Effector memory CD8-positive, alpha-beta T cell (primary cell): ENCODE measurements around the gene EPB41L5.
A peak's percentile ranks its signal among the peaks of the same experiment; 100 is the strongest.

ENCODE experiments used
- ATAC-seq: fragments of 150-1000 bp; cut with Tn5 transposase; replicated peaks from 2 replicates; pipeline ENCODE4 v1.10.0; 2021; ENCODE audit warnings: mild to moderate bottlenecking, moderate library complexity
- DNase-seq, 3 experiments: peaks; one replicate each; pipeline ENCODE4 v3.0.0; 2021
- H3K27ac Mint-ChIP-seq, 2 donors: one replicate each; pipeline ENCODE4 v1.8.0; 2022; ENCODE audit warnings: mild to moderate bottlenecking in 2 of 2, mixed read lengths in 2 of 2, moderate library complexity in 2 of 2
- H3K27me3 Mint-ChIP-seq, 2 donors: one replicate each; pipeline ENCODE4 v1.8.0; 2022; ENCODE audit warnings: mixed read lengths in 2 of 2
- H3K36me3 Mint-ChIP-seq: one replicate; pipeline ENCODE4 v1.8.0; 2022; ENCODE audit warnings: mild to moderate bottlenecking, moderate library complexity, mixed read lengths; ENCODE audit not compliant: insufficient read depth
- H3K4me1 Mint-ChIP-seq, 2 donors: one replicate each; pipeline ENCODE4 v1.8.0; 2022; ENCODE audit warnings: low read depth in 2 of 2, mixed read lengths in 2 of 2
- H3K4me3 Mint-ChIP-seq, 2 donors: one replicate each; pipeline ENCODE4 v1.8.0; 2022; ENCODE audit warnings: mild to moderate bottlenecking in 2 of 2, mixed read lengths in 2 of 2, moderate library complexity in 2 of 2
- H3K9me3 Mint-ChIP-seq, 2 donors: one replicate each; pipeline ENCODE4 v1.8.0; 2022; ENCODE audit warnings: mixed read lengths in 2 of 2

The EPB41L5 gene

DNA sequence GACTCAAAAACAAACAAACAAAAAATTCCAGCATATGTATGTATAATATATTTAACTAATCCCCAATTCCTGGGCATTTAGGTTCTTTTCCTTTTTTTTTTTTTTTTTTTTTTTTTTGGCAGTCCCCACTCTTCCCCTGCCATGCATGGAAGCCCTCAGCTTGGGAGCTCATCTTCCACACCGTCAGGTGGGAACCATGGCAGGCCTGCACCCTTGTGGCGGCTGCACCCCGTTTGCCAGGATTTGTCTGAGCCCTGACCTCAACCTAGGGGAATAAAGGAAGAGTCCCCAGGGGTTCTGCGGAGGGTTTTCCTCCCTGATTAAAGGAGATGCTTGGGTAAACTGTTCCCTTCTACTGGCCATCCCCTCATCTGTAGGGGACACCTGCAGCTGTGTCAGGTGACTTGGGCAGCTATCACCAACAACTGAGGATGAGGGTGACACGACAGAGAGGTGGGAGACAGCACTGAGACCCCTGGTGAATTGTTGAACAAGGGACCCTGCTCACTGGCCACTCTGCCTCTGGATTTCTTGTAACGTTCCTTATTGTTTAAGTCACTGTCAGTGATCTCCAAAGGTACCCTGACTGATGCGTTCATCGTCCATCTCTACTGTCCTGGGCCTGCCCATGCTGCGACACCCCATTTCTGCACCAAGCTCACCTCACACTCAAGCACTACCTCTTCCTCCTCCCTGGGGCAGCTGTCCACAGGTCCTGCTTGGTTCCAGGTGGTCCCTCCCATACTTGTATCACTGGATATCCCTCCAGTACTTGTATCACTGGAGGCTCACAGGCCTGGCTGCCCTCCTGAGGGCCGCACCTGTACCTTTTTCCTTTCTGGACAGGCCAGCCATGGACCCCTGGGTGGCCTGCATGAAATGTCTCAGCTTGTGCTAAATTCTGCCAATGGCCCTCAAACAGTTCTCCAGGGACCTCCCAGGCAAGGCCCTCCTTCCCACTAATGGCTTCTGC, 195.8 kb downstream of the EPB41L5 start:
- peak overlapping the region; percentile 55 to 71 for H3K27ac Mint-ChIP-seq
- no peak for ATAC-seq

GRCh38 chr2:120209427-120210269, 196.8 kb downstream of the EPB41L5 start:
- peak overlapping the region in 1 of 2 donors; percentile 55 for H3K27ac Mint-ChIP-seq
- H3K4me3 Mint-ChIP-seq, result peak overlapping the region in 1 of 2 donors; percentile 31
- ATAC-seq (no peak), DNase-seq (no peak)
- H3K36me3 Mint-ChIP-seq, result no peaks in the 10 kb centered on the region
- no peaks in the 10 kb centered on the region for H3K27me3 Mint-ChIP-seq
- peaks cover 4 to 17% of the 10 kb centered on the region in 2 donors for H3K4me1 Mint-ChIP-seq
- H3K9me3 Mint-ChIP-seq, result no peaks in the 10 kb centered on the region

More for the DNA sequence above, 195.8 kb downstream of the EPB41L5 start:
- Mint-ChIP-seq H3K9me3 (no peaks in the 10 kb centered on the region), H3K27me3 (no peaks in the 10 kb centered on the region), H3K4me1 (peaks cover 4 to 17% of the 10 kb centered on the region in 2 donors), H3K36me3 (no peaks in the 10 kb centered on the region), H3K4me3 (no peak overlapping the region)
- no peak for DNase-seq

DNA sequence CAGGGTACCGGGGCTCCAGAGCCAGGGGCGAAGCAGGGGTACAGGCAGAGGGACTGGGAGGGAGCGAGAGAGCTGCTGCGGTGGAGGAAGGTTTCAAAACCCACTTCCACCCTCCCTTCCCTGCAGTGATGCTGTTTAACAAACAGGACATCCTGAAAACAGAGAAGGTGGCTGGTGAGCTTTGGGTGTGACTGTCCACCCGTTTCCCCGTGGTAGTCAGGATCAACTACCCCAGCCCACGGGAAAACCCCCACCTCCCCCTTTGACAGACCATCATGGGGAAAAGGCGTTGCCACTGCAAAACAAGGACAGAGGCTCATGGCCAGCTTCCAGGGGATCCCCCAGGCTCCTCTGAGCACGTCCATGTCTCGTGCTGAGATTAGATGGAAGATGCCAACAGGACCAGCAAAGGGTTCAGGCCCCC, 197.4 kb downstream of the EPB41L5 start:
- ATAC-seq (peak; percentile 82), DNase-seq (no peak)
- Mint-ChIP-seq H3K9me3 (no peaks in the 10 kb centered on the region), H3K4me3 (peak overlapping the region in 1 of 2 donors; percentile 31), H3K4me1 (peaks cover 4 to 17% of the 10 kb centered on the region in 2 donors), H3K36me3 (no peaks in the 10 kb centered on the region), H3K27me3 (no peaks in the 10 kb centered on the region), H3K27ac (peak overlapping the region in 1 of 2 donors; percentile 55)

DNA sequence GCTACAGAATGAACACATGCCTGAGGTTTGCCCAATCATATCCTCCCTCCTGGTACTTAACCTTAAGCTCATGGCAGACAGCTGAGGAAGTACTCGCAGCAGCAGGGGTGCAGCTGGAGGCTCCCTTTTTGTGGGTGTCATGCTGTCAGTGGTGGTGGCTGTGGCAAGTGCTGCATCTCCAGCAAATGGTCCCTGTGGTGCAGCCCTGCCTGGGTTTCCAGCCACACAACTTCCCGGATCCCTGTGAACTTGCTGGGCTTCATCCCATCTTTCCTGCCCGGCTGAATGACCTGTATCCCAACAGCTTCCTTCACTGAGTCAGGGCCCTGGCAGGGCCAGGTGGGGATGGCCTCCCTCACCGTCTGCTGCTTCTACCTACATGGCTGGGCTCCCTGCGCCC, 205.3 kb downstream of the EPB41L5 start:
- peaks cover 0 to 1% of the 10 kb centered on the region in 2 donors for H3K9me3 Mint-ChIP-seq
- peak overlapping the region in 1 of 2 donors; percentile 39 for H3K27ac Mint-ChIP-seq
- H3K4me1 Mint-ChIP-seq, result peaks cover 28% of the 10 kb centered on the region in 2 donors
- H3K27me3 Mint-ChIP-seq, result no peaks in the 10 kb centered on the region
- H3K4me3 Mint-ChIP-seq, result no peak overlapping the region
- ATAC-seq, result no peak
- H3K36me3 Mint-ChIP-seq, result peaks cover 13% of the 10 kb centered on the region
- DNase-seq, result no peak

- ATAC-seq (no peak), DNase-seq (no peak)
- no peak overlapping the region for H3K4me3 Mint-ChIP-seq
- H3K9me3 Mint-ChIP-seq, result peaks cover 0 to 1% of the 10 kb centered on the region in 2 donors
- no peaks in the 10 kb centered on the region for H3K27me3 Mint-ChIP-seq
- peaks cover 14% of the 10 kb centered on the region for H3K36me3 Mint-ChIP-seq
- peaks cover 28 to 35% of the 10 kb centered on the region in 2 donors for H3K4me1 Mint-ChIP-seq
- no peak overlapping the region for H3K27ac Mint-ChIP-seq
These were observed 206.4 kb downstream of the EPB41L5 start for GRCh38 chr2:120219291-120219690.

DNA sequence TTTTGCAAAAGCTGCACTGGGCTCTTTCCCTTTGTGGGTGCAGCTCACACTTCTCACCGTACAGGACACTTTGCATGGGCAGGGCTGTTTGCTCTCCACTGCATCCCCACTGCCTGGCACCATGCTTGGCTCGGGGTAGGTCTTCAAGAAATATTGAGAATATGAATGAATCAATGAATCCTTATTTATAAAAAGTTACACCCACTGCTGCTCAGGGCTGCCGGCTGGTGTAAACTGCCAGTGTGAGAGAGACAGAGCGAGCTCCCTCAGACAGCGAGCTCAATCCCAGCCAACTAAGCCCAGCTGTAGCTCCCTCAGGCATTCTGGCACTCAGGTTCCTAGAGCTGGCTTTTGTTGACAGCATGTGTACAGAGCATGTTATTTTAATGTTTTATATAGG, 206.9 kb downstream of the EPB41L5 start:
- no peak overlapping the region for H3K4me3 Mint-ChIP-seq
- DNase-seq (no peak), ATAC-seq (no peak)
- H3K27ac Mint-ChIP-seq, result no peak overlapping the region
- H3K27me3 Mint-ChIP-seq, result no peaks in the 10 kb centered on the region
- peaks cover 14% of the 10 kb centered on the region for H3K36me3 Mint-ChIP-seq
- peaks cover 0 to 1% of the 10 kb centered on the region in 2 donors for H3K9me3 Mint-ChIP-seq
- peaks cover 28 to 39% of the 10 kb centered on the region in 2 donors for H3K4me1 Mint-ChIP-seq

DNA sequence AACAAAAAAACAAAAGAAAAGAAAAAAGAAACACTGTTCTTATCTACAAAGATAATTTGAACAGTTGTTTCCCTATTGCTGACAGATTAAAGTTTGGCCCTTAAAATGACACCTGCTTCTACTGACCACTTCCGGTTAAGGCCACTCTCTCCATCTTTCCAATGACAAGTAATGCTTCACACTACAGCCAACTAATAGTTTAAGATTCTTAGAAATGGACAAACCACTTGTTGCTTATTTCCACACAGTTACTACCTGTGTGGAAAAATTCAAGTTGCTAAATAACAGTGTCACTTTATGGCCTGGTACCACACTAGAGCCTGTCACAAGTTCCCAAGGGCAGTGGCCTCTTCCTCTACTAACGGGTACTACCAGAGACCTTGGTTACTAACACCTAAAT, 207.9 kb downstream of the EPB41L5 start:
- Mint-ChIP-seq H3K9me3 (peaks cover 0 to 1% of the 10 kb centered on the region in 2 donors), H3K27me3 (no peaks in the 10 kb centered on the region), H3K4me1 (peaks cover 28 to 39% of the 10 kb centered on the region in 2 donors), H3K27ac (no peak overlapping the region), H3K36me3 (peaks cover 14% of the 10 kb centered on the region), H3K4me3 (peak overlapping the region; percentile 79 to 80)
- DNase-seq (no peak), ATAC-seq (no peak)

GRCh38 chr2:120221616-120222015, 208.7 kb downstream of the EPB41L5 start:
- peak overlapping the region in 1 of 2 donors; percentile 95 for H3K27ac Mint-ChIP-seq
- peaks cover 14% of the 10 kb centered on the region for H3K36me3 Mint-ChIP-seq
- H3K4me3 Mint-ChIP-seq, result peak overlapping the region; percentile 79 to 80
- H3K4me1 Mint-ChIP-seq, result peaks cover 25 to 36% of the 10 kb centered on the region in 2 donors
- no peaks in the 10 kb centered on the region for H3K27me3 Mint-ChIP-seq
- ATAC-seq (no peak), DNase-seq (no peak)
- H3K9me3 Mint-ChIP-seq, result peaks cover 0 to under 1% of the 10 kb centered on the region in 2 donors

GRCh38 chr2:120222186-120223033, 209.5 kb downstream of the EPB41L5 start:
- ATAC-seq, result no peak
- DNase-seq, result no peak
- Mint-ChIP-seq H3K9me3 (no peaks in the 10 kb centered on the region), H3K4me1 (peaks cover 25 to 40% of the 10 kb centered on the region in 2 donors), H3K27me3 (no peaks in the 10 kb centered on the region), H3K4me3 (peak overlapping the region; percentile 79 to 80), H3K27ac (peak overlapping the region; percentile 89 to 95), H3K36me3 (peaks cover 14% of the 10 kb centered on the region)

DNA sequence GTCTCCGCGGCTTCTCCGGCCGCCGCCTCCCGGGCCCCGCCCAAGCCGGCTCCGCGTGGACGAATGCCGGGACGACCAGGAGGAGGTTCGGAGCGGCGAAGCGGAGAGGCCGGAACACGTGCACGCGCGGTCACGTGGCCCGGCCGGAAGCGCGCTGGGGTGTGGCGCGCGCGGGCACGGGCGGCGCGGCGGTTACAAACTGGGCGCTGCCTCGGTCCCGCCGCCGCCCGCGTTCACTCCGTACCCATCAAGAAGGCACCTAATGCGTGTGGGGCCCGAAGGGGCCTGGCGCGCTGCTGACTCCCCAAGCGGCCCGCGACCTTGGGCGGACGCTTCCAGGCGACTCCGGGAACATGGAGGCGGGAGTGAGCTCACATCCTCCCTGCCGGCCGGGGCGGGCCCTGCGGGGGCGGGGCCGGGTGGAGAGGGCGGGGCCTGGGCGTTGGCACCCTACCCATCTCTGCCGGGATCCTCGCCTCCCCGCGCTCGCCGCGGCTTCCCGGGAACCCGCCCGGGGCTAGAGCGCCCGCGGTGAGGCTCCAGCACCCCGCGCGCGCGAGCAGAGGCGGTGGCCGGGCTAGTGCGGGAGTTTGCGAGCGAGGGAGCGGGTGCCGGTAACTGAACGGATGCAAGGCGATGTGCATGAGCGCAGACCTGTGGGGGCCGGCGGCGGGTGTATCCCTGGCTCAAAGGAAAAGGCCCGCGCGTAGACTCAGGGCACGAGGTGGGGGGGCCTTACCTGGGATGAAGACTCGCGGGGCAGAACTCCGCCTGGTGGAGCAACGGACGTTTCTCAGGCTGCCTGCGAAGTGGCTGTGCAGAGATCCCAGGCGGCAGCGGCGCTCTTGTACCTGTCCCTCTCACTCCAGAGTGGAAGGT, 210.4 kb downstream of the EPB41L5 start, which contains the start of gene TMEM185B:
Gene TMEM185B (minus strand): TSS at position 367 of the 879 bp plus-strand sequence. CDS start 424 bp downstream, outside the sequence.
- peaks cover 30 to 40% of the 10 kb centered on the region in 2 donors for H3K4me1 Mint-ChIP-seq
- ATAC-seq (peak; percentile 93), DNase-seq (peak; percentile 86 to 91 (median 90))
- peak within 1 kb of the TSS; percentile 89 to 95 for H3K27ac Mint-ChIP-seq
- H3K36me3 Mint-ChIP-seq, result peaks cover 11% of the 10 kb centered on the region
- no peaks in the 10 kb centered on the region for H3K9me3 Mint-ChIP-seq
- H3K4me3 Mint-ChIP-seq, result peak within 1 kb of the TSS; percentile 79 to 80
- H3K27me3 Mint-ChIP-seq, result no peaks in the 10 kb centered on the region

DNA sequence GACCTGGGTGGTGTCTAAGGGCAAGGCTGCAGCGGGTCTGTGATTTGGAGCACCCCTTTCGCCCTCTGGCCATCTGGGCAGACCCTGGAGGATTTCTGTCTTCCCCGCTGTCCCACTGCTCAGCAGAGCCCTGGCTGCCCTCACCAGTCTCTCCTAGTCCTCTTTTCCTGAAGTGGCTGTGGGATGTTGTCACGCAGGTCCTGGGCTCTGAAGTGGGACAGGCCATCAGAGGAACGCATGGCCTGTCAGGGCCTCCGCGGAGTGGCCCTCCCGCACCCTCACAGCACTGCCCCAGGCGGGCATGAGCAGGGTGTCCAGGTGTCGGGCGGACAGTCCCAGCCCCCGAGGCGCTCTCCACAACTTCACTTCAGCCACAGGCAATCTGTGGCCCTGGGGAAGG, 211.4 kb downstream of the EPB41L5 start:
- no peaks in the 10 kb centered on the region for H3K27me3 Mint-ChIP-seq
- H3K4me3 Mint-ChIP-seq, result peak overlapping the region; percentile 79 to 80
- peaks cover 11% of the 10 kb centered on the region for H3K36me3 Mint-ChIP-seq
- H3K4me1 Mint-ChIP-seq, result peaks cover 39 to 40% of the 10 kb centered on the region in 2 donors
- DNase-seq (no peak), ATAC-seq (no peak)
- no peaks in the 10 kb centered on the region for H3K9me3 Mint-ChIP-seq
- H3K27ac Mint-ChIP-seq, result peak overlapping the region; percentile 89 to 95
